ENCODE data around the gene MCHR1.

The MCHR1 gene

DNA sequence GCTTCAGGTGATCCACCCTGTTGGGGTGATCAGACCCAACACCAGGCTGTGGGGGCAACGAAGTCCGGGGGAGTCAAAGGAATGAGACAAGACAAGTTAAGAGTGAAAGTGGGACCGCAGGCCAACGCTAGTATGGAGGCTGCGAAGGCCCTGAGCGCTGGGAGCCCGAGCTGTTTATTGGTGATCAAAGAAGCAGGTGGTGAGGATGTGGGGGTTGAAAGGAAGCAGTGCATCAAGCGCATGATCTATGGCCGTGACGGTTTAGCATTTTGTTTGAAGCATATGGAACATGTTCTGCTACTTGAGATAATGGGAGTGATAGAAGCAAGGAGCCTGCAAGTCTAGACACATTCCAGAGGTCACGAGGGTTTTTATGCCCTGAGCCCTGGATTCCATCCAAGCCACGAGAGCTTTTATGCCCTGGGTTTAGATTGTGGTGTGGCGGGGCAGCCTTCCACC lies 49.5 kb downstream of the MCHR1 start:
- no peak for FAIRE-seq

GRCh38 chr22:40729284-40729683 lies 50.0 kb downstream of the MCHR1 start:
- no peak for FAIRE-seq
